Esophagus squamous epithelium (tissue), 4 donors: Measurements from ENCODE around the gene SIK1.

ENCODE experiments used
- CTCF ChIP-seq, 6 experiments: fragments of 450-650 bp in 4 of 6; fragments of 200-600 bp in 2 of 6; sonication (generic) in 2 of 6; IDR thresholded peaks; one replicate each; pipeline ENCODE4 v1.5.1; 2016 to 2019; ENCODE audit warnings: antibody characterized with exemption in 6 of 6, mild to moderate bottlenecking in 4 of 6, moderate library complexity in 4 of 6
- POLR2A ChIP-seq, 4 donors: fragments of 450-650 bp; IDR thresholded peaks; one replicate each; pipeline ENCODE4 v1.6.1; 2017; ENCODE audit warnings: antibody characterized with exemption in 4 of 4, mild to moderate bottlenecking in 4 of 4, moderate library complexity in 3 of 4

GRCh38 chr21:43369596-43370090 lies 57.3 kb downstream of the SIK1 start:
- TF ChIP-seq POLR2A (IDR thresholded peaks at IDR 0.05): no peak
- no peak for TF ChIP-seq CTCF (IDR thresholded peaks at IDR 0.05)
